ENCODE measurements around the gene PRR12. TPM values are rescaled to one million over a fixed set of nuclear protein-coding genes. Genes with fewer than 3 reads are reported as not detected.

The PRR12 gene
- total RNA-seq, 1 donor from 2014 or later = 64.5 TPM

DNA sequence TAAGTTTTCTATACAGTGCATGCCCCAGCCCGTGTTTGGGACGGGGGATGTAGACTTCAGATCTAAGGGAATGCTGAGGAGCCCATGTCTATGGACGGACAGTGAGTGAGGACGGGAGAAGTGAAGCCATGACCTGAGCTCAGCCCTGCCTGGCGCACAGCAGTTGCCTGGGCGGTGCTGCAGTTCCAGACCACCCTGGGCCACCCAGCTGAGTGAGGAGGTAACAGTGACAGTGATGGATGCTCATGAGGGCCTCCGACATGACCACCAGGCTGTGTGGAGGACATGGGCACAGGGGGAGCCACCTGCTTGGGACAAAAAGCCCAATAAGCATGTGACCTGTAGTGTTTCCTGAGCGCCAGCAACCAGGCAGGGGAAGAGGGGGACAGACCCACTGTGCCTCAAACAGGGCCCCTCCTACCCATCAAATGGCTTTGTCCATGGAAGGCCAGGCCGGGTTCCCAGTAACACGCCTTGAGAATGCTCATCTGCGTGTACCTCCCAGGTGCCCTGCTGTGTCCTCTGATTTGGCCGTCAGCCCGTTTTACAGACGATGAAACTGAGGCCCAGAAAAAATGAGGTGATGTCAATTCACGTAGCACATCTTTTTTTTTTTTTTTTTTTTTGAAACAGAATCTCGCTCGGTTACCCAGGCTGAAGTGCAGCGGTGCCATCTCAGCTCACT, 33.2 kb upstream of the PRR12 start:
- no peak for DNase-seq (ENCODE audit: low spot score, unreplicated experiment)
- no peak overlapping the region for H3K4me3 Mint-ChIP-seq (ENCODE audit: low read depth)
- TF ChIP-seq, protein P1, sequence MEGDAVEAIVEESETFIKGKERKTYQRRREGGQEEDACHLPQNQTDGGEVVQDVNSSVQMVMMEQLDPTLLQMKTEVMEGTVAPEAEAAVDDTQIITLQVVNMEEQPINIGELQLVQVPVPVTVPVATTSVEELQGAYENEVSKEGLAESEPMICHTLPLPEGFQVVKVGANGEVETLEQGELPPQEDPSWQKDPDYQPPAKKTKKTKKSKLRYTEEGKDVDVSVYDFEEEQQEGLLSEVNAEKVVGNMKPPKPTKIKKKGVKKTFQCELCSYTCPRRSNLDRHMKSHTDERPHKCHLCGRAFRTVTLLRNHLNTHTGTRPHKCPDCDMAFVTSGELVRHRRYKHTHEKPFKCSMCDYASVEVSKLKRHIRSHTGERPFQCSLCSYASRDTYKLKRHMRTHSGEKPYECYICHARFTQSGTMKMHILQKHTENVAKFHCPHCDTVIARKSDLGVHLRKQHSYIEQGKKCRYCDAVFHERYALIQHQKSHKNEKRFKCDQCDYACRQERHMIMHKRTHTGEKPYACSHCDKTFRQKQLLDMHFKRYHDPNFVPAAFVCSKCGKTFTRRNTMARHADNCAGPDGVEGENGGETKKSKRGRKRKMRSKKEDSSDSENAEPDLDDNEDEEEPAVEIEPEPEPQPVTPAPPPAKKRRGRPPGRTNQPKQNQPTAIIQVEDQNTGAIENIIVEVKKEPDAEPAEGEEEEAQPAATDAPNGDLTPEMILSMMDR (IDR thresholded peaks at IDR 0.05; ENCODE audit: unreplicated experiment) = no peak
- peaks cover 27% of the 10 kb centered on the region for H3K4me1 Mint-ChIP-seq (ENCODE audit: low read depth)
- H3K36me3 Mint-ChIP-seq (ENCODE audit: insufficient read depth) = peaks cover 26% of the 10 kb centered on the region
- peak overlapping the region; percentile 89 for H3K27ac Mint-ChIP-seq
- no peaks in the 10 kb centered on the region for H3K27me3 Mint-ChIP-seq
- no peaks in the 10 kb centered on the region for H3K9me3 Mint-ChIP-seq (ENCODE audit: low read depth)

DNA sequence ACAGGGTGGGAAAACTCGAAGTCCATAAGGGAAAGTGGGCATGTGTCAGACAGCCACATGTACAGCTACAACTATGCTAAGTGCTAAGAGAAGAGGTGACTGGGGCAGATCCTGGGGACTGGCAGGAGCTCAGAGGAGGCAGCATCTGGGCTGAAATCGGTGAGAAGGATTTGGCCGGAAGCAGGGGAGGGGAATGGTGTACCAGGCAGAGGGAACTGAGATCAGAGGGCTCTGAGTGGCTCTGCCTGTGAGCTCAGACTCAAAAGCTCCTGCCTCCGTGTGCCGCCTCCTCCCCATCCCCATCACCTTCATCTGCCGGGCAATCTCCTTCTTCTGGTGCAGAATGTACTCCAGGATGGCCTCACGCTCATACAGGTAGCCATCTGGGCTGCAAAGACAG, 32.4 kb upstream of the PRR12 start:
- Mint-ChIP-seq H3K9me3 (ENCODE audit: low read depth) (no peaks in the 10 kb centered on the region), H3K4me1 (ENCODE audit: low read depth) (peaks cover 22% of the 10 kb centered on the region), H3K4me3 (ENCODE audit: low read depth) (no peak overlapping the region), H3K36me3 (ENCODE audit: insufficient read depth) (peaks cover 24% of the 10 kb centered on the region), H3K27me3 (no peaks in the 10 kb centered on the region), H3K27ac (no peak overlapping the region)
- TF ChIP-seq, protein P1 (IDR thresholded peaks at IDR 0.05; ENCODE audit: unreplicated experiment) = no peak
- DNase-seq (ENCODE audit: low spot score, unreplicated experiment) = no peak

DNA sequence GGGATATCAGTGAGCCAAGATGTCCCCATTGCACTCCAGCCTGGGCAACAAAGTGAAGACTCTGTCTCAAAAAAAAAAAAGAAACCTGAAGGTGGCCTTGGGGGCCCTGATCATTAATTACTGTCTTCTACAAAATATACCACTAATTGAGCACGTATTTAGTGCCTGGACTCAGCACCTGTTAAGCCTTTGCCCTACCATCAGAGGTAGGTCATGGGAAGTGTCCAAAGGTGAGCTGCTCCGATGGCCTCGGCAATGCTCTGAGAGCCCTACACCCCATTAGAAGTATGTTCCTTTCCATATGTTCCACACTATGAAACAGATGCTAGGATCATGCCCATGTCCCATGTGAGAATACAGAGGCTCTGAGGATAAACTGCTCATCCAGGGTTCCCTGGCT, 31.5 kb upstream of the PRR12 start:
- peaks cover 18% of the 10 kb centered on the region for H3K4me1 Mint-ChIP-seq (ENCODE audit: low read depth)
- TF ChIP-seq, protein P1 (IDR thresholded peaks at IDR 0.05; ENCODE audit: unreplicated experiment) = no peak
- H3K4me3 Mint-ChIP-seq (ENCODE audit: low read depth) = no peak overlapping the region
- peaks cover 23% of the 10 kb centered on the region for H3K36me3 Mint-ChIP-seq (ENCODE audit: insufficient read depth)
- DNase-seq (ENCODE audit: low spot score, unreplicated experiment) = no peak
- no peaks in the 10 kb centered on the region for H3K27me3 Mint-ChIP-seq
- H3K9me3 Mint-ChIP-seq (ENCODE audit: low read depth) = no peaks in the 10 kb centered on the region
- H3K27ac Mint-ChIP-seq = no peak overlapping the region

DNA sequence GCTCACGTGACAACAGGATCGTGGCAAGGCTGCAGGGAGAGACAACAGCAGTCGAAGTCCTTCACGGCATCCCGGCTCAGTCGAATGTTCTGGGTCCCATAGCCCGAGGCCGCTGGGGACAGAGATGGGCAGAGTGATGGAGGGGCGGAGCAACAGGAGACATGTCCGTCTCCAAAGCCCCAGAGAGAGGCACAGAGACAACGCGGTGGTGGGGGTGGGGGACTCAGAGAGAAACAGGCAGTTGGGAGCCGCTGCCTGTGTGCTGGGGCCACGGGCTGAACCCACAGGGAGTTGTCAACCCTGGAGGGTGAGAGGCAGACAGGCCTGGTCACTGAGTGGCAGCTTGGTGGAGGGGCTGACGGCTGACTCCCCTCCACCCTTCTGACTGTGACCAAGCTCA, 31.1 kb upstream of the PRR12 start:
- no peak for DNase-seq (ENCODE audit: low spot score, unreplicated experiment)
- TF ChIP-seq, protein P1 (IDR thresholded peaks at IDR 0.05; ENCODE audit: unreplicated experiment) = no peak
- Mint-ChIP-seq H3K27me3 (no peaks in the 10 kb centered on the region), H3K27ac (peak overlapping the region; percentile 83), H3K4me1 (ENCODE audit: low read depth) (peaks cover 17% of the 10 kb centered on the region), H3K4me3 (ENCODE audit: low read depth) (no peak overlapping the region), H3K36me3 (ENCODE audit: insufficient read depth) (peaks cover 19% of the 10 kb centered on the region), H3K9me3 (ENCODE audit: low read depth) (no peaks in the 10 kb centered on the region)

DNA sequence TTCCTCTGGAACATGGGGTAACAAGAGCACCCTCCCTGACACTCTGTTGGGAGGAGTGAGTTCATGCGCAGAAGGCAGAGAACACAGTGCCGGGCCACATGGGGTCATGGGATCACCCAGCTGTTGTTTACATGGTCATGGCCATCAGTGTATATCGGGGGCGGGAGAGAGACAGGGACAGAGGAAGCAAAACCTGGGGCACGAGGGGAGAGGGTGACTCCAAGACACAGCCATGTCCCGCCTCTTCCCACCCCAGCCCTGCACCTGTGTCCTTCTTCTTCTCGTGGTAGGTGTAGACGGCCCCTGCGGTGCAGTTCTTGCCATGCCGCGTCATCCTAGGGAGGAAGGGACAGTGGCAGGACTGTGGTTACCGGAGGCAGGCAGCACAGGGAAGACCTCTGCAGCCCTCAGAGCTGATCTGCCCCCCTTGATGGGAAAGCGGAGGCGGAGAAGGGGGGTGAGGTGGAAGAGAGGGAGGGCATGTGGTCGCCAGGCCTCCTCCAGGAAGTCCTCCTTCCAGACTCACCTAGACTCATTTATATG, 30.6 kb upstream of the PRR12 start:
- Mint-ChIP-seq H3K36me3 (ENCODE audit: insufficient read depth) (peaks cover 15% of the 10 kb centered on the region), H3K4me3 (ENCODE audit: low read depth) (no peak overlapping the region), H3K9me3 (ENCODE audit: low read depth) (no peaks in the 10 kb centered on the region), H3K4me1 (ENCODE audit: low read depth) (peaks cover 17% of the 10 kb centered on the region), H3K27me3 (no peaks in the 10 kb centered on the region), H3K27ac (peak overlapping the region; percentile 83)
- no peak for DNase-seq (ENCODE audit: low spot score, unreplicated experiment)
- TF ChIP-seq, protein P1 (IDR thresholded peaks at IDR 0.05; ENCODE audit: unreplicated experiment) = no peak
